Uterus (tissue), 4 donors: ENCODE data around the gene DNMT3A. TPM values are rescaled to one million over a fixed set of nuclear protein-coding genes. Genes with fewer than 3 reads are reported as not detected.

ENCODE experiments used
- DNase-seq, 2 donors: peaks; one replicate each; pipeline ENCODE4 v3.0.0-alpha.2; 2019 to 2020
- H3K27ac ChIP-seq, 2 donors: fragments of 200-600 bp; sonication (generic); 1 replicate in 1 of 2; 2 replicates in 1 of 2; pipeline ENCODE4 v1.5.1; 2016 to 2018
- H3K27me3 ChIP-seq, 2 donors: fragments of 200-600 bp; sonication (generic); one replicate each; pipeline ENCODE4 v1.5.1; 2018 to 2019; ENCODE audit warnings: control low read depth in 1 of 2
- H3K36me3 ChIP-seq, 2 donors: fragments of 200-600 bp; sonication (generic); one replicate each; pipeline ENCODE4 v1.5.1; 2019; ENCODE audit warnings: control low read depth in 1 of 2
- H3K4me1 ChIP-seq, 2 donors: fragments of 200-600 bp; sonication (generic); one replicate each; pipeline ENCODE4 v1.5.1; 2018 to 2019; ENCODE audit warnings: control low read depth in 1 of 2
- H3K4me3 ChIP-seq, 2 donors: fragments of 200-600 bp; sonication (generic); 1 replicate in 1 of 2; 2 replicates in 1 of 2; pipeline ENCODE4 v1.5.1; 2018 to 2019; ENCODE audit warnings: mild to moderate bottlenecking in 1 of 2
- H3K9me3 ChIP-seq, 2 donors: fragments of 200-600 bp; sonication (generic); one replicate each; pipeline ENCODE4 v1.5.1; 2019; ENCODE audit warnings: control low read depth in 1 of 2
- POLR2A ChIP-seq, 2 donors: fragments of 450-650 bp; IDR thresholded peaks; one replicate each; pipeline ENCODE4 v1.6.1; 2016; ENCODE audit warnings: antibody characterized with exemption in 2 of 2, mild to moderate bottlenecking in 1 of 2, moderate library complexity in 1 of 2
- intact Hi-C: fragments of 100-400 bp; cut with DNase I; formaldehyde crosslinking; loops from one replicate; pipeline ENCODE4 v1.15.1; 2023; ENCODE audit warnings: low total_unique reads
- total RNA-seq, 4 donors: library from RNA; depleted of rRNA in 3 of 4; stranded (reverse); fragments of >200 nt in 3 of 4; gene quantifications; one replicate each; pipeline versions ENCODE4 v1.1.0 to v1.2.4, GENCODE V29; 2014 to 2023
- TF ChIP-seq, protein P1 (sequence below), 4 experiments: fragments of 200-600 bp in 2 of 4; fragments of 450-650 bp in 2 of 4; sonication (generic) in 2 of 4; IDR thresholded peaks; one replicate each; pipeline ENCODE4 v1.5.1; 2016 to 2019; ENCODE audit warnings: antibody characterized with exemption in 4 of 4, mild to moderate bottlenecking in 2 of 4, moderate library complexity in 1 of 4
- donor health status: DM: yes; HTN: yes; CAD: no.

DNMT3A gene
- total RNA-seq, 4 donors from 2014 or later: 2.3 to 95.8 (median 29.9) TPM

DNA sequence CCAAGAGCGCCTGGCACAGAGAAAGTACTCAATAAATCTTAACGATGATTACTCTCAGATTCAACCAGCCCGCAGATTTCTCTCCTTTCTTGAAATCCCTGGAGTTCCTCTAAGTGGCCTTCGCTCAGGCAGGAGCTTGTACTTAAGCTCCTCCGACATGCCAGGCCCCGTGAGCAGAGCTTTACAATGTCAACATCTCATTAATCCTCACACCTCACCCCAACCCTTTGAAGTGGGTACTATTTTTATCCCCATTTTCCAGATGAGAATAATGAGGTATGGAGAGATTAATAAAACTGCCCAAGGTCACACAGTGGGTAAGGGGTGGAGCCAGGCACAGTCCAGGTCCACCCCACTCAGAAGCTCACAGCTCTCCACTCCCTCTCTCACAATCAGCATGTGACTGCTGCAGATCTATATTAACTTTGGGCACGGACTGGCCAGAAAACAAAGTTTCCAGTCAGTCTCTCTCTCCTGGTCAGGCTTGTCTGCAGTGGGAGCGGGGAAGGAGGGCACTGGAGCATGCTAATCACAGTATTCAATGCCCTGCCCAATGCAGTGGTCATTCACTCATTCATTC lies 18.0 kb downstream of the DNMT3A start:
- DNase-seq: no peak
- TF ChIP-seq, protein P1, sequence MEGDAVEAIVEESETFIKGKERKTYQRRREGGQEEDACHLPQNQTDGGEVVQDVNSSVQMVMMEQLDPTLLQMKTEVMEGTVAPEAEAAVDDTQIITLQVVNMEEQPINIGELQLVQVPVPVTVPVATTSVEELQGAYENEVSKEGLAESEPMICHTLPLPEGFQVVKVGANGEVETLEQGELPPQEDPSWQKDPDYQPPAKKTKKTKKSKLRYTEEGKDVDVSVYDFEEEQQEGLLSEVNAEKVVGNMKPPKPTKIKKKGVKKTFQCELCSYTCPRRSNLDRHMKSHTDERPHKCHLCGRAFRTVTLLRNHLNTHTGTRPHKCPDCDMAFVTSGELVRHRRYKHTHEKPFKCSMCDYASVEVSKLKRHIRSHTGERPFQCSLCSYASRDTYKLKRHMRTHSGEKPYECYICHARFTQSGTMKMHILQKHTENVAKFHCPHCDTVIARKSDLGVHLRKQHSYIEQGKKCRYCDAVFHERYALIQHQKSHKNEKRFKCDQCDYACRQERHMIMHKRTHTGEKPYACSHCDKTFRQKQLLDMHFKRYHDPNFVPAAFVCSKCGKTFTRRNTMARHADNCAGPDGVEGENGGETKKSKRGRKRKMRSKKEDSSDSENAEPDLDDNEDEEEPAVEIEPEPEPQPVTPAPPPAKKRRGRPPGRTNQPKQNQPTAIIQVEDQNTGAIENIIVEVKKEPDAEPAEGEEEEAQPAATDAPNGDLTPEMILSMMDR (IDR thresholded peaks at IDR 0.05): no peak
- TF ChIP-seq POLR2A (IDR thresholded peaks at IDR 0.05): no peak
- Histone ChIP-seq H3K4me3 (no peak overlapping the region), H3K4me1 (peaks cover 7 to 9% of the 10 kb centered on the region in 2 donors), H3K27ac (peak overlapping the region; percentile 50 to 59), H3K27me3 (no peaks in the 10 kb centered on the region), H3K9me3 (no peaks in the 10 kb centered on the region), H3K36me3 (no peaks in the 10 kb centered on the region)
- intact Hi-C loops: no loop called here

DNA sequence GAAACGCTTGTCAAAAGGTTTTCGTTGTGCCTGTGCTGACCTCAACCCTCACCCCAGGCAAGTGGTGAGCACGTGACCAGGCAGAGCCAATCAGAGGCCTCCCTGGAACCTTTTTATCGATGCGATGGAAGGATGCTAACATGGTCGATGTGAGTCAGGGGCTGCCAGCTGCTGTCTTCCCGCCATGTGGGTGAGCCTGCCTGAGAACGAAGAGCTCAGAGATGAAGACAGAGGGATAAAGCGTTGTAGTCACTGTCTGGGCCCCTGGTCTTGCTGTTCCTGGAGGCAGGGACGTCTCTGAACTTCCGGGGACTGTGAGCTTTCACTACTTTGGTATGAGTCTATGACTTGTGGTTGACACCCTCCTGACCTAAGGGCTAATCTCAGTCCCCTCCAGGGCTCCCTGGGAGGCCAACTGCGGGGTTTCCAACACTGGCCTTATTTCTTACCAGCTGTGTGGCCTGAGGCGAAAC lies 18.6 kb downstream of the DNMT3A start:
- H3K4me1 ChIP-seq: peaks cover 4 to 9% of the 10 kb centered on the region in 2 donors
- H3K36me3 ChIP-seq: no peaks in the 10 kb centered on the region
- H3K27me3 ChIP-seq: no peaks in the 10 kb centered on the region
- DNase-seq: no peak
- peak overlapping the region; percentile 50 to 59 for H3K27ac ChIP-seq
- H3K4me3 ChIP-seq: no peak overlapping the region
- no peak for TF ChIP-seq POLR2A (IDR thresholded peaks at IDR 0.05)
- TF ChIP-seq, protein P1 (IDR thresholded peaks at IDR 0.05): no peak
- intact Hi-C loops: no loop called here
- no peaks in the 10 kb centered on the region for H3K9me3 ChIP-seq

DNA sequence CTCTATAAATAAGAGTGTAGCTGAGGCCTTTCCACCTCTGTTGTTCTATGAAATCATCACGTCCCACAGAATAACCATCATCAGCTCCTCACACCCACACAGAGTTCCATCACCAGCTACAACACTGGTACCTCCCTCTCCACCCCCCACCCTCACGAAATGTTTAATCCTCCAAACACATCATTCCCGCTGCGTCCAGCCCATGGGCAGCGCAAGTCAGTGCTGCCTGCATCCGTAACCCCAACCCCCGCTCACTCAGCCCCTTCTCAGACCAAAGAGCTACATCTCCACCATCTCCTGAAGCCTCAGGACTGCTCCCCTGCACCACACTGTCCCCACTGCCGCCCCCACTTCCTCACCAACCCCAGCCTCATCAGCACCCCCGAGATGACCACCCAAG lies 19.4 kb downstream of the DNMT3A start:
- Histone ChIP-seq H3K27me3 (no peaks in the 10 kb centered on the region), H3K4me1 (peaks cover 4 to 9% of the 10 kb centered on the region in 2 donors), H3K4me3 (no peak overlapping the region), H3K27ac (peak overlapping the region; percentile 50 to 59), H3K36me3 (no peaks in the 10 kb centered on the region), H3K9me3 (no peaks in the 10 kb centered on the region)
- intact Hi-C loops: no loop called here
- DNase-seq: no peak
- TF ChIP-seq, protein P1 (IDR thresholded peaks at IDR 0.05): no peak
- no peak for TF ChIP-seq POLR2A (IDR thresholded peaks at IDR 0.05)

DNA sequence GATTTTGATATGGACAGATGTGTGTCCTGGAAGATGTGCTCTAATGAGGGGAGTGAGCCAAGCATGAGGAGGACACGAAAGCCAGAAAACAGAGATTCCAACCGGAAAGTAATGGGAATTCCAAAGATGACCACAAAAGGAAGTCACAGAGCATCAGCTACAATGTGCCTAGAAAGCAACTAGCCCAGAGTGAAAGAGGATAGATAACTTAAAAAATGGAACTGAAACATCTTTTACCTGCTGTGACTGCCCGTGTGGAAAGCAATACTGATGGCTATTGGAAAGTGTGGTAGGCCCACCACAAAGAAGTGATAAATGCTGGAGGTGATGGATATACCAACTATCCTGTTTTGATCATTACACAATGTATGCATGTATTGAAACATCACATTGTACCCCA lies 21.6 kb downstream of the DNMT3A start:
- no peak for DNase-seq
- no peak for TF ChIP-seq POLR2A (IDR thresholded peaks at IDR 0.05)
- TF ChIP-seq, protein P1 (IDR thresholded peaks at IDR 0.05): no peak
- H3K4me3 ChIP-seq: no peak overlapping the region
- intact Hi-C loops: no loop called here
- no peak overlapping the region for H3K27ac ChIP-seq
- H3K36me3 ChIP-seq: no peaks in the 10 kb centered on the region
- peaks cover 12 to 14% of the 10 kb centered on the region in 2 donors for H3K4me1 ChIP-seq
- H3K27me3 ChIP-seq: no peaks in the 10 kb centered on the region
- no peaks in the 10 kb centered on the region for H3K9me3 ChIP-seq

DNA sequence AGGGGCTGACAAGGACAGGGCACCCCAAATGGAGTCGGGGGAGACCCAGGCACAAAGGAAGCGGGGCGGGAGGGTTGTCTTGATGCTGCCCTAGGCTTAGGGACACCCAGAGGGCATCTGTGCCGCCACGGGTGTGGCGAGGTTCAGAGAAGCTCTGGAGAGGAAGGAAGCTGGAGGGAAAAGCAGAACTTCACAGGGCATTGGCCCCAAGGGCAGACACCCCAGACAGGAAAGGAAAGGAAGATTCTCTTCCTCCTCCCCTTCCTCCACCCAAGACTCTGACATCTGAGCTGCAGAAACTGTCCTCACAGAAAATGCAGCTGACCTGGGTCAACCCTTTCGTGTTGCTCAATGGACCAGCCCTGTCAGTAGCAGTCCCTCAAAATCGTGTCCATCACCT lies 25.6 kb downstream of the DNMT3A start:
- H3K4me1 ChIP-seq: peaks cover 11 to 20% of the 10 kb centered on the region in 2 donors

More for the DNA sequence above, 25.6 kb downstream of the DNMT3A start:
- H3K27ac ChIP-seq: peak overlapping the region; percentile 81 to 88
- intact Hi-C loops: no loop called here
- no peaks in the 10 kb centered on the region for H3K27me3 ChIP-seq
- no peaks in the 10 kb centered on the region for H3K9me3 ChIP-seq
- TF ChIP-seq POLR2A (IDR thresholded peaks at IDR 0.05): no peak
- TF ChIP-seq, protein P1 (IDR thresholded peaks at IDR 0.05): no peak
- DNase-seq: no peak
- no peak overlapping the region for H3K4me3 ChIP-seq
- H3K36me3 ChIP-seq: no peaks in the 10 kb centered on the region
